GM18517 (cell line): Measurements from ENCODE around the gene CRYM.
"Not testable (repeated sequence)": the region's sequence is repeated elsewhere in the genome, so short reads cannot be mapped to it uniquely, and the experiment has no call there.

Source experiments
- ATAC-seq: cut with Tn5 transposase; IDR thresholded peaks from one replicate; pipeline ENCODE4 v1.9.1; 2021; ENCODE audit warnings: mild to moderate bottlenecking, moderate library complexity; ENCODE audit not compliant: unreplicated experiment

CRYM gene

GRCh38 chr16:21250072-21250923, 27.8 kb downstream of the CRYM start:
- ATAC-seq = no peak

- not testable (repeated sequence) for ATAC-seq
These were observed 29.9 kb downstream of the CRYM start for GRCh38 chr16:21248179-21248578.

- no peak for ATAC-seq
These were observed 33.4 kb downstream of the CRYM start for GRCh38 chr16:21244518-21245215.

- no peak for ATAC-seq
These were observed 35.3 kb downstream of the CRYM start for GRCh38 chr16:21242756-21243155.

GRCh38 chr16:21239646-21240045, 38.4 kb downstream of the CRYM start:
- no peak for ATAC-seq

- ATAC-seq = no peak
These were observed 41.3 kb downstream of the CRYM start for GRCh38 chr16:21236831-21237230.

GRCh38 chr16:21235199-21235585, 42.9 kb downstream of the CRYM start:
- ATAC-seq = no peak

GRCh38 chr16:21233521-21234150, 44.5 kb downstream of the CRYM start, which contains the start of gene ANKS4B:
ANKS4B (plus strand) TSS chr16:21233699; CDS start chr16:21233738, 39 bp downstream.
- no peak for ATAC-seq

- no peak for ATAC-seq
These were observed 45.0 kb downstream of the CRYM start for GRCh38 chr16:21233045-21233520.

- no peak for ATAC-seq
These were observed 49.7 kb downstream of the CRYM start for GRCh38 chr16:21228361-21228872.

- ATAC-seq = no peak
These were observed 50.2 kb downstream of the CRYM start for GRCh38 chr16:21227866-21228265.

GRCh38 chr16:21226749-21227148, 51.3 kb downstream of the CRYM start:
- no peak for ATAC-seq

GRCh38 chr16:21224800-21225199, 53.3 kb downstream of the CRYM start:
- no peak for ATAC-seq

- ATAC-seq = no peak
These were observed 54.3 kb downstream of the CRYM start for GRCh38 chr16:21223787-21224186.

GRCh38 chr16:21222495-21223337, 55.4 kb downstream of the CRYM start:
- ATAC-seq = no peak

GRCh38 chr16:21219551-21219950, 58.5 kb downstream of the CRYM start:
- no peak for ATAC-seq

GRCh38 chr16:21218153-21218552, 59.9 kb downstream of the CRYM start:
- ATAC-seq = no peak

GRCh38 chr16:21217121-21217520, 61.0 kb downstream of the CRYM start:
- no peak for ATAC-seq

- ATAC-seq = no peak
These were observed 64.0 kb downstream of the CRYM start for GRCh38 chr16:21214086-21214485.

GRCh38 chr16:21211486-21211885, 66.6 kb downstream of the CRYM start, which contains the start of gene ZP2:
ZP2 (minus strand) TSS chr16:21211574; CDS start chr16:21211547, 27 bp downstream.
- ATAC-seq = no peak
